ENCODE measurements around the gene DISC1.

Gene DISC1

DNA sequence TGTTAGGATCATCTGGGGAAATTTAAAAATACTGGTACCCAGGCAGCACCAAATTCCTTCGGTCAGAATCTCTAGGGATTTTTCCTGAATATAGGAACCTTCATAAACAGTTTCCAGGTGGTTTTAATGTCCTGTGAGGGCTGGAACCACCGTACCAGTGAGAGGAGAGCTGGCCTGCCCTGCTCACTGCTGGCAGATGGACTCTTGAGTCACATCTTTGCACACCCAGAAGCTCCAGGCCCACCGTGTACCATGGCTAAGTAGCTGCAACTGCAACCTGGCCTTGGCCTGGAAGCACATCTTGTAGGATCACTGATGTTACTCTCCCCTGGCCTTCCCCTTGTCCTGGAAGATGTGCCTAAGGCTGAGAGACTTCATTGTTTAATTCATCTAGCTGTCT lies 181.5 kb downstream of the DISC1 start:
- no peak for ATAC-seq
- TF ChIP-seq TOX (CRISPR knock-in tag; IDR thresholded peaks at IDR 0.05; ENCODE audit: borderline replicate concordance) (no peak), ISL1 (CRISPR knock-in tag; IDR thresholded peaks at IDR 0.05) (no peak), ZC3H10 (CRISPR knock-in tag; IDR thresholded peaks at IDR 0.05) (no peak), ZFP30 (CRISPR knock-in tag; IDR thresholded peaks at IDR 0.05) (no peak), OSR1 (CRISPR knock-in tag; IDR thresholded peaks at IDR 0.05) (no peak), SNAI2 (CRISPR knock-in tag; IDR thresholded peaks at IDR 0.05) (no peak), BACH2 (CRISPR knock-in tag; IDR thresholded peaks at IDR 0.05; ENCODE audit: borderline replicate concordance) (no peak), RARB (CRISPR knock-in tag; IDR thresholded peaks at IDR 0.05) (no peak), GLIS3 (CRISPR knock-in tag; IDR thresholded peaks at IDR 0.05) (no peak), ZNF8 (CRISPR knock-in tag; IDR thresholded peaks at IDR 0.05) (no peak), ZFP3 (CRISPR knock-in tag; IDR thresholded peaks at IDR 0.05) (no peak), TCF4 (CRISPR knock-in tag; IDR thresholded peaks at IDR 0.05; ENCODE audit: borderline replicate concordance) (no peak), ZNF70 (CRISPR knock-in tag; IDR thresholded peaks at IDR 0.05) (no peak), PPARA (CRISPR knock-in tag; IDR thresholded peaks at IDR 0.05; ENCODE audit: borderline replicate concordance) (no peak)
- TF ChIP-seq, protein P1, sequence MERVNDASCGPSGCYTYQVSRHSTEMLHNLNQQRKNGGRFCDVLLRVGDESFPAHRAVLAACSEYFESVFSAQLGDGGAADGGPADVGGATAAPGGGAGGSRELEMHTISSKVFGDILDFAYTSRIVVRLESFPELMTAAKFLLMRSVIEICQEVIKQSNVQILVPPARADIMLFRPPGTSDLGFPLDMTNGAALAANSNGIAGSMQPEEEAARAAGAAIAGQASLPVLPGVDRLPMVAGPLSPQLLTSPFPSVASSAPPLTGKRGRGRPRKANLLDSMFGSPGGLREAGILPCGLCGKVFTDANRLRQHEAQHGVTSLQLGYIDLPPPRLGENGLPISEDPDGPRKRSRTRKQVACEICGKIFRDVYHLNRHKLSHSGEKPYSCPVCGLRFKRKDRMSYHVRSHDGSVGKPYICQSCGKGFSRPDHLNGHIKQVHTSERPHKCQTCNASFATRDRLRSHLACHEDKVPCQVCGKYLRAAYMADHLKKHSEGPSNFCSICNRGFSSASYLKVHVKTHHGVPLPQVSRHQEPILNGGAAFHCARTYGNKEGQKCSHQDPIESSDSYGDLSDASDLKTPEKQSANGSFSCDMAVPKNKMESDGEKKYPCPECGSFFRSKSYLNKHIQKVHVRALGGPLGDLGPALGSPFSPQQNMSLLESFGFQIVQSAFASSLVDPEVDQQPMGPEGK (CRISPR knock-in tag; IDR thresholded peaks at IDR 0.05; ENCODE audit: borderline replicate concordance), result no peak
- TF ChIP-seq, protein P2, sequence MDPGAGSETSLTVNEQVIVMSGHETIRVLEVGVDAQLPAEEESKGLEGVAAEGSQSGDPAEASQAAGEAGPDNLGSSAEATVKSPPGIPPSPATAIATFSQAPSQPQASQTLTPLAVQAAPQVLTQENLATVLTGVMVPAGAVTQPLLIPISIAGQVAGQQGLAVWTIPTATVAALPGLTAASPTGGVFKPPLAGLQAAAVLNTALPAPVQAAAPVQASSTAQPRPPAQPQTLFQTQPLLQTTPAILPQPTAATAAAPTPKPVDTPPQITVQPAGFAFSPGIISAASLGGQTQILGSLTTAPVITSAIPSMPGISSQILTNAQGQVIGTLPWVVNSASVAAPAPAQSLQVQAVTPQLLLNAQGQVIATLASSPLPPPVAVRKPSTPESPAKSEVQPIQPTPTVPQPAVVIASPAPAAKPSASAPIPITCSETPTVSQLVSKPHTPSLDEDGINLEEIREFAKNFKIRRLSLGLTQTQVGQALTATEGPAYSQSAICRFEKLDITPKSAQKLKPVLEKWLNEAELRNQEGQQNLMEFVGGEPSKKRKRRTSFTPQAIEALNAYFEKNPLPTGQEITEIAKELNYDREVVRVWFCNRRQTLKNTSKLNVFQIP (CRISPR knock-in tag; IDR thresholded peaks at IDR 0.05; ENCODE audit: borderline replicate concordance, low read depth), result no peak
- TF ChIP-seq, protein P3, sequence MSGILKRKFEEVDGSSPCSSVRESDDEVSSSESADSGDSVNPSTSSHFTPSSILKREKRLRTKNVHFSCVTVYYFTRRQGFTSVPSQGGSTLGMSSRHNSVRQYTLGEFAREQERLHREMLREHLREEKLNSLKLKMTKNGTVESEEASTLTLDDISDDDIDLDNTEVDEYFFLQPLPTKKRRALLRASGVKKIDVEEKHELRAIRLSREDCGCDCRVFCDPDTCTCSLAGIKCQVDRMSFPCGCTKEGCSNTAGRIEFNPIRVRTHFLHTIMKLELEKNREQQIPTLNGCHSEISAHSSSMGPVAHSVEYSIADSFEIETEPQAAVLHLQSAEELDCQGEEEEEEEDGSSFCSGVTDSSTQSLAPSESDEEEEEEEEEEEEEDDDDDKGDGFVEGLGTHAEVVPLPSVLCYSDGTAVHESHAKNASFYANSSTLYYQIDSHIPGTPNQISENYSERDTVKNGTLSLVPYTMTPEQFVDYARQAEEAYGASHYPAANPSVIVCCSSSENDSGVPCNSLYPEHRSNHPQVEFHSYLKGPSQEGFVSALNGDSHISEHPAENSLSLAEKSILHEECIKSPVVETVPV (CRISPR knock-in tag; IDR thresholded peaks at IDR 0.05), result no peak
- TF ChIP-seq, protein P4, sequence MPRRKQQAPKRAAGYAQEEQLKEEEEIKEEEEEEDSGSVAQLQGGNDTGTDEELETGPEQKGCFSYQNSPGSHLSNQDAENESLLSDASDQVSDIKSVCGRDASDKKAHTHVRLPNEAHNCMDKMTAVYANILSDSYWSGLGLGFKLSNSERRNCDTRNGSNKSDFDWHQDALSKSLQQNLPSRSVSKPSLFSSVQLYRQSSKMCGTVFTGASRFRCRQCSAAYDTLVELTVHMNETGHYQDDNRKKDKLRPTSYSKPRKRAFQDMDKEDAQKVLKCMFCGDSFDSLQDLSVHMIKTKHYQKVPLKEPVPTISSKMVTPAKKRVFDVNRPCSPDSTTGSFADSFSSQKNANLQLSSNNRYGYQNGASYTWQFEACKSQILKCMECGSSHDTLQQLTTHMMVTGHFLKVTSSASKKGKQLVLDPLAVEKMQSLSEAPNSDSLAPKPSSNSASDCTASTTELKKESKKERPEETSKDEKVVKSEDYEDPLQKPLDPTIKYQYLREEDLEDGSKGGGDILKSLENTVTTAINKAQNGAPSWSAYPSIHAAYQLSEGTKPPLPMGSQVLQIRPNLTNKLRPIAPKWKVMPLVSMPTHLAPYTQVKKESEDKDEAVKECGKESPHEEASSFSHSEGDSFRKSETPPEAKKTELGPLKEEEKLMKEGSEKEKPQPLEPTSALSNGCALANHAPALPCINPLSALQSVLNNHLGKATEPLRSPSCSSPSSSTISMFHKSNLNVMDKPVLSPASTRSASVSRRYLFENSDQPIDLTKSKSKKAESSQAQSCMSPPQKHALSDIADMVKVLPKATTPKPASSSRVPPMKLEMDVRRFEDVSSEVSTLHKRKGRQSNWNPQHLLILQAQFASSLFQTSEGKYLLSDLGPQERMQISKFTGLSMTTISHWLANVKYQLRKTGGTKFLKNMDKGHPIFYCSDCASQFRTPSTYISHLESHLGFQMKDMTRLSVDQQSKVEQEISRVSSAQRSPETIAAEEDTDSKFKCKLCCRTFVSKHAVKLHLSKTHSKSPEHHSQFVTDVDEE (CRISPR knock-in tag; IDR thresholded peaks at IDR 0.05), result no peak
- TF ChIP-seq, protein P5, sequence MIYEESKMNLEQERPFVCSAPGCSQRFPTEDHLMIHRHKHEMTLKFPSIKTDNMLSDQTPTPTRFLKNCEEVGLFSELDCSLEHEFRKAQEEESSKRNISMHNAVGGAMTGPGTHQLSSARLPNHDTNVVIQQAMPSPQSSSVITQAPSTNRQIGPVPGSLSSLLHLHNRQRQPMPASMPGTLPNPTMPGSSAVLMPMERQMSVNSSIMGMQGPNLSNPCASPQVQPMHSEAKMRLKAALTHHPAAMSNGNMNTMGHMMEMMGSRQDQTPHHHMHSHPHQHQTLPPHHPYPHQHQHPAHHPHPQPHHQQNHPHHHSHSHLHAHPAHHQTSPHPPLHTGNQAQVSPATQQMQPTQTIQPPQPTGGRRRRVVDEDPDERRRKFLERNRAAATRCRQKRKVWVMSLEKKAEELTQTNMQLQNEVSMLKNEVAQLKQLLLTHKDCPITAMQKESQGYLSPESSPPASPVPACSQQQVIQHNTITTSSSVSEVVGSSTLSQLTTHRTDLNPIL (CRISPR knock-in tag; IDR thresholded peaks at IDR 0.05; ENCODE audit: low read depth), result no peak

DNA sequence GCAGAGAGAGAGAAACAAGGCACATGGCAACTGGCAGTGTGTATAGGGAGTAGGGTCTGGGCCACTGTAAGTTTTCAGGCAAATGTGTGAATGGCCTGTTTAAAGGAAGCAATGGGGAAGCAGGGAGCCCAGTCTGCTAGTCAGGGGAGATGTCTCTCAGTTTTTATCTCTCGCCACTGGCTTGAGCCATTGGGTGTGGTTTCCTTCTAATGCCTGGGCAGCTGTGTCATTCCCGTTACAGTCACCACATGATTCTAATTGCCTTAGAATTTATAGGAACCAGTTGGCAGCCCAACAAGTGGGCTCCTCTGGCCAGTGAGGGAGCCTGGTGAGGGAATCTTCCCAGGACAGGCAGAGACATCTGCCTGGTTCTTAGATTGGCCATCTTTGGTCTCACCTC lies 182.4 kb downstream of the DISC1 start:
- ATAC-seq, result peak; percentile 60
- TF ChIP-seq ZNF565 (CRISPR knock-in tag; conservative IDR thresholded peaks at IDR 0.05; ENCODE audit: low read depth), result no peak
- no peak for TF ChIP-seq PPARA (CRISPR knock-in tag; IDR thresholded peaks at IDR 0.05; ENCODE audit: borderline replicate concordance)
- TF ChIP-seq ESRRG (CRISPR knock-in tag; IDR thresholded peaks at IDR 0.05), result no peak
- TF ChIP-seq, protein P2 (CRISPR knock-in tag; IDR thresholded peaks at IDR 0.05; ENCODE audit: borderline replicate concordance, low read depth), result no peak
- no peak for TF ChIP-seq ZNF8 (CRISPR knock-in tag; IDR thresholded peaks at IDR 0.05)
- TF ChIP-seq GLIS3 (CRISPR knock-in tag; IDR thresholded peaks at IDR 0.05), result no peak
- TF ChIP-seq ZC3H10 (CRISPR knock-in tag; IDR thresholded peaks at IDR 0.05), result no peak
- no peak for TF ChIP-seq ZFP3 (CRISPR knock-in tag; IDR thresholded peaks at IDR 0.05)
- no peak for TF ChIP-seq TCF4 (CRISPR knock-in tag; IDR thresholded peaks at IDR 0.05; ENCODE audit: borderline replicate concordance)
- TF ChIP-seq, protein P4 (CRISPR knock-in tag; IDR thresholded peaks at IDR 0.05), result no peak
- no peak for TF ChIP-seq BACH2 (CRISPR knock-in tag; IDR thresholded peaks at IDR 0.05; ENCODE audit: borderline replicate concordance)
- TF ChIP-seq SNAI2 (CRISPR knock-in tag; IDR thresholded peaks at IDR 0.05), result no peak
- TF ChIP-seq TOX (CRISPR knock-in tag; IDR thresholded peaks at IDR 0.05; ENCODE audit: borderline replicate concordance), result no peak
- no peak for TF ChIP-seq ISL1 (CRISPR knock-in tag; IDR thresholded peaks at IDR 0.05)
- TF ChIP-seq, protein P3 (CRISPR knock-in tag; IDR thresholded peaks at IDR 0.05), result no peak
- TF ChIP-seq OSR1 (CRISPR knock-in tag; IDR thresholded peaks at IDR 0.05), result no peak
